GM12872 (cell line): ENCODE data around the gene TDRD3.

Experiments used
- CTCF ChIP-seq: IDR thresholded peaks from 3 replicates; pipeline ENCODE4 v1.5.1; 2011; ENCODE audit warnings: low read depth, mild to moderate bottlenecking, low read length, moderate library complexity; ENCODE audit not compliant: insufficient read depth

TDRD3 gene

DNA sequence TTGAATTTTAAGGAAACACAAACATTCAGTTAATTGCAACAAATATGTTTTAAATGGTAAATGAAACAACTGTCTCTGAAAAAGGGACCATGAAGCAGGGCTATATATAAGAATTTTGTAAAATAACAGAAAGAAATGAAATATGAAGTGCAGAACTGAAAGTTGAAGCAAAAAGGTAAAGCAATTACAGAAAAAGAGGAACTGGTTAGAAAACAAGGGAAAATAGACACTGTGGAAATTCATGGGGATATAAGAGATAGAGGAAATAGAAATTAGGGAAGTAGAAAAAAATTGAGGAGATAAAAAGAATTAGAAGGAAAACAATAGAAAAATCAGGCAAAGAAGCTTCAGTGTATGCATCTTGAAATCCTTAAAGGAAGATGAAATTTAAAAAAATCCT lies 40.0 kb upstream of the TDRD3 start:
- TF ChIP-seq CTCF = no peak

GRCh38 chr13:60358453-60358852 lies 38.6 kb upstream of the TDRD3 start:
- TF ChIP-seq CTCF = no peak

- TF ChIP-seq CTCF = no peak
Observed at GRCh38 chr13:60363288-60363687, 33.7 kb upstream of the TDRD3 start.

GRCh38 chr13:60369242-60369641 lies 27.8 kb upstream of the TDRD3 start:
- peak; percentile 44; the same call in 1 of the 3 replicates for TF ChIP-seq CTCF

- TF ChIP-seq CTCF = no peak
Observed at GRCh38 chr13:60370343-60370742, 26.7 kb upstream of the TDRD3 start.

DNA sequence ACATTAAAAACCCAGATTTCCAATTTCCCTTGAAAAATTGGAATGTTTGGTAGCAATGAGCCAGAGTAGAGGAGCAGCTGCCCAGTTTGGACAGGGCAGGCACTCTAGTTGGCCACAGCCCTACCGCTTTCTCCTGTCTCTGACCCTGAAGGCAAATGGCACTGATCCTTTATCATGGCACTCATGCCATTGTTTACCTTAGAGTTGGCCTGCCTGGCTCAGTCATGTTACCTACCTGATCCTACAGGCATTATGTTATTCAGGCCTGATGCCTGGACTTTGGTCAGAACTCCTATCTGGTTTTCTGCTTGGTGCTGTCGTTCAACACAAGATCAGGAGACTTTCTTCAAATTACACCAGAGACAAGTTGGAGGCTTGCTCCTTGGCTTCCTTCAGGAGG lies 24.9 kb upstream of the TDRD3 start:
- TF ChIP-seq CTCF = no peak

GRCh38 chr13:60379837-60380565 lies 17.0 kb upstream of the TDRD3 start:
- 0 out of 3 replicates have a peak, but pooled peaks have one; percentile 27 for TF ChIP-seq CTCF
